ENCODE measurements around the gene TNFAIP2. TPM values are rescaled to one million over a fixed set of nuclear protein-coding genes. Genes with fewer than 3 reads are reported as not detected.
A peak's percentile ranks its signal among the peaks of the same experiment; 100 is the strongest.

The TNFAIP2 gene
- total and polyA plus RNA-seq, 4 donors: 65.6 to 519 (median 226) TPM

GRCh38 chr14:103157969-103158368 lies 34.7 kb downstream of the TNFAIP2 start:
- H3K27me3 ChIP-seq (ENCODE audit: control insufficient read depth in 3 of 3, insufficient read depth in 3 of 3, low read length in 2 of 3): no peaks in the 10 kb centered on the region
- H3K9me3 ChIP-seq (ENCODE audit: control insufficient read depth in 4 of 4, insufficient read depth in 3 of 4, low read length in 3 of 4): no peaks in the 10 kb centered on the region
- 92 to 93% methylated on average over 19 of the region's 19 CpGs for WGBS, 2 donors
- no peaks in the 10 kb centered on the region for H3K36me3 ChIP-seq (ENCODE audit: control insufficient read depth in 4 of 4, insufficient read depth in 4 of 4, low read length in 4 of 4)
- no peak for TF ChIP-seq CTCF (IDR thresholded peaks at IDR 0.05; ENCODE audit: control extremely low read depth, extremely low read depth)
- ATAC-seq (ENCODE audit: insufficient read depth, low FRiP score): no peak
- H3K4me1 ChIP-seq (ENCODE audit: control insufficient read depth in 5 of 5, insufficient read depth in 5 of 5, low read length in 5 of 5): peaks cover 0 to 4% (median 0%) of the 10 kb centered on the region in 5 donors
- H3K4me3 ChIP-seq: no peak overlapping the region
- DNase-seq: no peak
- no peak overlapping the region for H3K27ac ChIP-seq (ENCODE audit: low read depth in 1 of 2, low read length in 1 of 2)
- no peak overlapping the region for H3K9ac ChIP-seq (ENCODE audit: insufficient read depth in 1 of 2, low read length in 2 of 2)

GRCh38 chr14:103158688-103159087 lies 35.4 kb downstream of the TNFAIP2 start:
- TF ChIP-seq CTCF (IDR thresholded peaks at IDR 0.05; ENCODE audit: control extremely low read depth, extremely low read depth): no peak
- 24 to 31% methylated on average over 1 of the region's 1 CpG for WGBS, 2 donors
- H3K4me1 ChIP-seq (ENCODE audit: control insufficient read depth in 5 of 5, insufficient read depth in 5 of 5, low read length in 5 of 5): peaks cover 0 to 4% (median 0%) of the 10 kb centered on the region in 5 donors
- DNase-seq: peak; percentile 18 to 50 (median 42)
- H3K36me3 ChIP-seq (ENCODE audit: control insufficient read depth in 4 of 4, insufficient read depth in 4 of 4, low read length in 4 of 4): no peaks in the 10 kb centered on the region
- no peak overlapping the region for H3K9ac ChIP-seq (ENCODE audit: insufficient read depth in 1 of 2, low read length in 2 of 2)
- ATAC-seq (ENCODE audit: insufficient read depth, low FRiP score): no peak
- H3K27ac ChIP-seq (ENCODE audit: low read depth in 1 of 2, low read length in 1 of 2): no peak overlapping the region
- H3K4me3 ChIP-seq: no peak overlapping the region
- no peaks in the 10 kb centered on the region for H3K27me3 ChIP-seq (ENCODE audit: control insufficient read depth in 3 of 3, insufficient read depth in 3 of 3, low read length in 2 of 3)
- H3K9me3 ChIP-seq (ENCODE audit: control insufficient read depth in 4 of 4, insufficient read depth in 3 of 4, low read length in 3 of 4): no peaks in the 10 kb centered on the region

GRCh38 chr14:103160321-103161053 lies 37.2 kb downstream of the TNFAIP2 start:
- Histone ChIP-seq H3K4me1 (ENCODE audit: control insufficient read depth in 5 of 5, insufficient read depth in 5 of 5, low read length in 5 of 5) (no peaks in the 10 kb centered on the region), H3K27ac (ENCODE audit: low read depth in 1 of 2, low read length in 1 of 2) (no peak overlapping the region), H3K4me3 (no peak overlapping the region), H3K9me3 (ENCODE audit: control insufficient read depth in 4 of 4, insufficient read depth in 3 of 4, low read length in 3 of 4) (no peaks in the 10 kb centered on the region), H3K9ac (ENCODE audit: insufficient read depth in 1 of 2, low read length in 2 of 2) (no peak overlapping the region), H3K27me3 (ENCODE audit: control insufficient read depth in 3 of 3, insufficient read depth in 3 of 3, low read length in 2 of 3) (no peaks in the 10 kb centered on the region), H3K36me3 (ENCODE audit: control insufficient read depth in 4 of 4, insufficient read depth in 4 of 4, low read length in 4 of 4) (no peaks in the 10 kb centered on the region)
- ATAC-seq (ENCODE audit: insufficient read depth, low FRiP score) (no peak), DNase-seq (no peak)
- no peak for TF ChIP-seq CTCF (IDR thresholded peaks at IDR 0.05; ENCODE audit: control extremely low read depth, extremely low read depth)
- WGBS, 2 donors: 90% methylated on average over 13 of the region's 13 CpGs

- H3K27ac ChIP-seq (ENCODE audit: low read depth in 1 of 2, low read length in 1 of 2): no peak overlapping the region
- DNase-seq: peak in 1 of 3 donors; percentile 42
- no peaks in the 10 kb centered on the region for H3K36me3 ChIP-seq (ENCODE audit: control insufficient read depth in 4 of 4, insufficient read depth in 4 of 4, low read length in 4 of 4)
- WGBS, 2 donors: 57 to 66% methylated on average over 4 of the region's 4 CpGs
- no peak overlapping the region for H3K9ac ChIP-seq (ENCODE audit: insufficient read depth in 1 of 2, low read length in 2 of 2)
- no peak overlapping the region for H3K4me3 ChIP-seq
- H3K27me3 ChIP-seq (ENCODE audit: control insufficient read depth in 3 of 3, insufficient read depth in 3 of 3, low read length in 2 of 3): no peaks in the 10 kb centered on the region
- H3K4me1 ChIP-seq (ENCODE audit: control insufficient read depth in 5 of 5, insufficient read depth in 5 of 5, low read length in 5 of 5): no peaks in the 10 kb centered on the region
- no peak for TF ChIP-seq CTCF (IDR thresholded peaks at IDR 0.05; ENCODE audit: control extremely low read depth, extremely low read depth)
- H3K9me3 ChIP-seq (ENCODE audit: control insufficient read depth in 4 of 4, insufficient read depth in 3 of 4, low read length in 3 of 4): no peaks in the 10 kb centered on the region
- ATAC-seq (ENCODE audit: insufficient read depth, low FRiP score): no peak
These were observed 37.8 kb downstream of the TNFAIP2 start for GRCh38 chr14:103161054-103161397.
